ENCODE measurements around the gene EID2B.
A peak's percentile ranks its signal among the peaks of the same experiment; 100 is the strongest.

The EID2B gene

DNA sequence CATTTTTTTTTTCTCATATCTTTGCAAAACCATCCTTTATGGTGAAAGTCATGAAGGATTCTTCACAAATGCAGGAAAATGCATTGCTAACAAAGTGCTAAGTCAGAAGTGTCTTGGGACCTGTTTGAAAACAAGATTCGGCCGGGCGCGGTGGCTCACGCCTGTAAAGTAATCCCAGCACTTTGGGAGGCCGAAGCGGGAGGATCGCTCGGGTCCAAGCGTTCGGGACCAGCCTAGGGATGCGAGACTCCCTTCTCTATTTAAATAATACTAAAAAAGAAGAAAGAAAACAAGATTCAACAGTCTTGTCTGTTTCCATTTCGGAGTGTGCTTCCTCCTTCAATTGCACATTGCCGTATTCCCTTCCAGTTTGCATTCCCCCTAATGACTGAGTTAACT, 819 bp downstream of the EID2B start:
- no peak for DNase-seq

DNA sequence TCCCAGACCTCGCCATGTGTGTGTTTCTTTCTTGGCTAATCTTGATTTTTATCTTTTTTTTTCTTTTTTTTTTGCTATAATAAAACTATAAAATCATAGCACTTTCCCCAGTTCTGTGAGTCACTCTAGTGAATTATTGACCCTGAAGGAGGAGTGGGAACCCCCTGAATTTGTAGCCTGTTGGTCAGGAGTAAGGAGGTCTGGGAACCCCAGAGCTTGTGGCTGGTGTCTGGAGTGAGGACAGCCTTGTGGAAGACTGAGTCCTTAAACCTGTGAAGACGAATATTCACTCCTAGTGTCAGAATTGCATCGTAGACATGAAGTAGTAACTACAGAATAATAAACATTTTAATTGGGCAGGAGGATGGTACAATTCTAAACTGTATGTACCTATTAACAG, 7.4 kb downstream of the EID2B start:
- DNase-seq = no peak

DNA sequence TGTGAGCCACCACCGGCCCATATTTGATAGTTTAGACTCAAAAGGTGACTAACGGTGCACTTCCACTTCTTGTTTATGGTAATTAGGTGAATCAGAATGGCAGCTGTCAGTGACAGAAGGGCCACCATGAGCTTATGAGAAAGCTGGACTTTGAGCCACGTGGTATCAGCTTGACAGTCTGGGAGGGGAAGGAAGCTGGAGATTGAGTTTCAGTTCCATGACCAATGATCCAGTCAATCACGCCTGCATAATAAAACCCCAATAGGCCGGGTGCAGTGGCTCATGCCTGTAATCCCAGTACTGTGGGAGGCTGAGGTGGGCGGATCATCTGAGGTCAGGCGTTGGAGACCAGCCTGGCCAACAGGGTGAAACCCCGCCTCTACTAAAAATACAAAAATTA, 8.2 kb downstream of the EID2B start:
- DNase-seq = no peak

DNA sequence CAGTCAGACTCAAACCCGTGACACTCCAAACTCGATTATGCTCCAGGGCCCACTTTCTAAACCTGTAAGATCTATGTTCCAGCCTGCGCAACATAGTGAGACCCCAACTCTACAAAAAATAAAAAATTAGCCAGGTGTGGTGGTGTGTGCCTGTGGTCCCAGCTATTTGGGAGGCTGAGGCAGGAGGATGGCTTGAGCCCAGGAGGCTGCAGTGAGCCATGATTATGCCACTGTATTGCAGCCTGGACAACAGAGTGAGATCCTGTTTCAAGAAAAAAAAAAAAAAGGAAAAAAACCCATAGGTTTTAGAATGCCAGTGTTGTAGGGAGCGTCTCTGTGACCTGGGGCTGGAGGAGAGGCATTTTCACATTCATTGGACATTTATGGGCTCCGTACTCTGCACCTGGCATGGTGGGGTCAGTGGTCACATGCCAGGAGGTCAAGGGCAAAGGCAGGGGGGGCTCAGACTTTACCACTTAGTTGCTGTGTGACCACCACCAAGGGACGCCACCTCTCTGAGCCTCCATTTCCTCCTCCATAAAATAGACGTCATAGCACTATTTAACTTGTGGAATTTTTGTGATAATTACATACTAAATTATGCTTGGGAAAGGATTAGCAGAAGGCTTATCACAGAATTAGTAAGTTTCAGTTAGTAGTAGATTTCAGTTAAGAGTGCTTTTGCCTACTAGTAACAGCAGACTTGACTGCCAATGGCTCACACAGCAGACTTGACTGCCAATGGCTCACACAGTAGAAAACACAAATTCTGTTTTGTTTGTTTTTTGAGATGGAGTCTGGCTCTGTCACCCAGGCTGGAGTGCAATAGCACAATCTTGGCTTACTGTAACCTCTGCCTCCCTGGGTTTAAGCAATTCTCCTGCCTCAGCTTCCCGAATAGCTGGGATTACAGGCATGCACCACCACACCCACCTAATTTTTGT, 11.8 kb downstream of the EID2B start:
- no peak for DNase-seq

DNA sequence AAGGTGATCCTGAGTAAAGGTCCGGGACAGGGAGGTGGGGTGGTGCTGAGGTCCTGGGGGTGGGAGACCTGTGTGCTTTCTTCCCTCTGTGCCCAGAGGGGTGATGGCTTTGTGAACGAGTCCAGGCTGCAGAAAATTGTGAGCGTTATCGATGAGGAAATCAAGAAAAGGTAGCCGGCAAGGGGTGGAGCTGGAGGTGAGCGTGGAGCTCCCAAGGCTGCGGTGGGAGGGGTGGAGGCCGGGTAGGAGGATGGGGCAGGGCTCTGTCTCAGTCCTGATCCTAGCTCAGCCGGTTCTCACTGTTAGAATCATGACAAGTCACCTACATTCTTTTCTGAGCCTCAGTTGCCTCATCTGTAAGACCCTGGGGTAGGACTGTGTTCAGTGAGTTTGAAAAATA, 13.7 kb downstream of the EID2B start:
- no peak for DNase-seq

DNA sequence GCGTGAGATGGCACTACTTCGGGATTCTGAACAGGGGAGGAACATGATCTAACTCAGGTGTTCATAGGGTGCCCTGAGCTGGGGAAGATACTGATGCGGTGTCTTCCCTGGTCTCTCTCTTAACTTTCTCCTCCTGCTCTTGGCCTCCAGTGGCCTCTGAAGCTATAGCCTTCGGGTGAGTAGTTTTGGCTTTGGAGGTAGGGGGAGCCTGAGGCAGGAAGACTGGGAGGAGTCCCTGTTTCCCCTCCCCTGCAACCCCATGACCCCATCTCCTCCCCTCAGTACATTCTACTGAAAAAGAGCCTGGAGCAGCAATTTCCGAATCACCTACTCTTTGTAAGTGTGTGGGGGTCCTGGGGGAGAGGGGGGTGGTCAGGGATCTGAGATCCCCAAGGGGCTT, 14.2 kb downstream of the EID2B start:
- DNase-seq = no peak

DNA sequence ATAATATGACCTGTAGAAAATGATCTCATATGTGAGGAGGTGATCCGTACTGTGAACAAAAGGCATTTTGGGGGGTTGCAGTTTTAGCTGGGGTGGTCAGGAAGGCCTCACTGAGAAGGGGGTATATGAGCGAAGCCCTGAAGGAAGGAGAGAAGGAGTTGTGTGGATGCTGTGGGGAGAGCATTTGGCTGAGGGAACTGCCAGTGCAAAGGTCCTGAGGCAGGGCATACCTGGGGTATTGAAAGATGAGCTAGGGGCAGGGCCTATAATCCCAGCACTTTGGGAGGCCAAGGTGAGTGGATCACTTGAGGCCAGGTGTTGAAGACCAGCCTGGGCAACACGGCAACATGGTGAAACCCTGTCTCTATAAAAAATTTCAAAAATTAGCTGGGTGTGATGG, 15.2 kb downstream of the EID2B start:
- DNase-seq = no peak

DNA sequence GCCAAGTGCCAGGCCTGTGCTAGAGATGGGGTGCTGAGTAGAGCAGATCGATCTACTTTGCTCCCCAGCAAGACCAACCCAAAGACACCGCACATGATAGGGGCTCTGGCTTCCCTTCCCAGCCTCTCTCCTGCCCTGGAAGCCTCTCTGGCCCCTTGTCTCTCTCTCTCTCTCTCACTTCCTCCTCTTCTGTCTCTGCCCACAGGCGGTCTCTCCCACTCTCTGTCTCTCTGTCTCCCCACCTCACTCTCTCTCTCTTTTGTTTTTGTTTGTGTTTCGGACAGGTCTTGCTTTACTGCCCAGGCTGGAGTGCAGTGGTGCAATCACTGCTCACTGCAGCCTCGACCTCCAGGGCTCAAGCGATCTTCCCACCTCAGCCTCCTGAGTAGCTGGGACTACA, 16.4 kb downstream of the EID2B start:
- no peak for DNase-seq

DNA sequence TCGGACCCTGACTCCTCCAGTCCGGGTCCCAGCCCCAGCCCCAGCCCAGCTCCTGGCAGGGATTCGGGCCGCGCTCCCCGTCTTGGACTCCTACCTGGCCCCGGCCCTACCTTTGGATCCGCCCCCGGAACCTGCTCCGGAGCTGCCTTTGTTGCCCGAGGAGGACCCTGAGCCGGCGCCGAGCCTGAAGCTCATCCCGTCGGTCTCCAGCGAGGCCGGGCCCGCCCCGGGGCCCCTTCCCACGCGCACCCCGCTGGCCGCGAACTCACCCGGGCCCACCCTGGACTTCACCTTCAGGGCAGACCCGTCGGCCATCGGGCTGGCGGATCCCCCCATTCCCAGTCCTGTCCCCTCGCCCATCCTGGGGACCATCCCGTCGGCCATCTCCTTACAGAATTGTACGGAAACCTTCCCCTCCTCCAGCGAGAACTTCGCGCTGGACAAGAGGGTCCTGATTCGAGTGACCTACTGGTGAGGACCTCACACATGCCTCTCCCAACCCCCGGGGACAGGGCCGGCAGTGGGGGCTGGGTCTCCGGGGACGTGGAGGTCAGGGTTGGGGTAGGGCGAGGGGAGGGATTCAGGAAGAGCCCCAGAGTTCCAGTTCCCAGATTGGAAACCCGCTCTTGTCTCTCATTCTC, 17.0 kb downstream of the EID2B start:
- no peak for DNase-seq

DNA sequence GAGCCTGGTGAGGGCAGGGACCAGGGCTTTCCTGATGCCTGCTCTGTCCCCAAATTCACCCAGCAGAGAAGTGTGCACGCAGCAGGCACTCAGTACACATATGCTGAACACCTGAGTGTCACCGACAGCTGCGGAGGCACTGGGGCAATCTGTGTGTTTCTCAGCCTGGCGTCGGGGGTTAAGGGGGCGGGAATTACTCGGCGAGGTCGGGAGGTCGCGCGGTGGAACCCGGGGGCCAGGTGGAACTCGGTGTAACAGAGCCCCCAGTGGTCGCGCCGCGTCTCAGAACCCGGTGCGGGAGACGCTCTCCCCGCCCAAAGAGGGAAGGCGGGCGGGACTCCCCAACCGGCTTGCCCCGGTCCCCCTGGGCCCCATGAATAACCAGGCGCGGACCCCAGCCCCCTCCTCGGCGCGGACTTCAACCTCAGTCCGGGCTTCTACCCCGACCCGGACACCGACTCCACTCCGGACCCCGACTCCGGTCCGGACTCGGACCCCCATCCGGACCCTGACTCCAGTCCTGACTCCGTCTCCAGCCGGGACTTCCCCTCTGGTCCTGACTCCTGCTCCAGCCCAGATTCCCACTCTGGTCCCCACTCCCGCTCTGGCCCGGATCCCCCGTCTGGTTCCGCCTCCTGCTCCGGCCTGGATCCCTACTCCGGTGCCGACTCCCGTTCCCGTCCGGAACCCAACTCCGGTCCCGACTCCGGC, 17.7 kb downstream of the EID2B start, which contains the start of gene SELENOV:
Gene SELENOV, plus strand, starts transcription at position 300 of the 711 bp plus-strand sequence. Its CDS starts 74 bp downstream, at position 374.
- DNase-seq = no peak

DNA sequence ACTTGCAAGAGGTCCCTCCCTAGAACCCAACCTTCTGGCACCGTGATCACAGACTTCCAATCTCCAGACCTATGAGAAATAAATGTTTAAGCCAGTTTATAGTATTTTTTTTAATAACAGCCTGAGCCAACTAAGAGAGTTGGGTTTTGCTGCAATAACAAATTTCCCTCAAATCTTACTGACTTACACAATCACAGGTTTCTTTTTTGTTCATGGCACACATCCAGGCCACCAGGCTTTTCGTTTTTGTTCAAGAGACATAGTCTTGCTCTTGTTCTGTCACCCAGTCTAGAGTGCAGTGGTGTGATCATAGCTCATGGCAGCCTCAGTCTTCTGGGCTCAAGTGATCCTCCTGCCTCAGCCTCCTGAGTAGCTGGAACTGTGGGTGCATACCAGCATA, 19.7 kb downstream of the EID2B start:
- DNase-seq = no peak

DNA sequence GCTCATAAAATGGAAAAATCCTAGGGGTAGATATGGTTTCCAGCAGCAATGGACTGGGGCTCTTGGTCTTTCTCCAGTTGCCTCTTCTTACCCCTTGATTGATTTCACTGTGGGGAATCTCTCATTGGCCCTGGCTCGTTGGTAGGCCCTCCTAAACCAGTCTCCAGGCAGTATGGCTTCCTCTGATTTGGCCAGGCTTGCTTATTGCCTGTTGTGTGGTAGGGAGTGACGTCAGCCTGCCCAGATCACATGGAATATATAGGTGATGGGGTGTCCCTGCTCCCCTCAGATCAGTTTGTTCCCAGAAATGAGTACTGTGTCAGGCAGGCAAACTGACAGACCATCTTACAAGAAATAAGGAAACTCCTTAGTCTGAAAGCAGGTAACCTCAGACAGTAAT, 23.4 kb downstream of the EID2B start:
- DNase-seq = no peak

DNA sequence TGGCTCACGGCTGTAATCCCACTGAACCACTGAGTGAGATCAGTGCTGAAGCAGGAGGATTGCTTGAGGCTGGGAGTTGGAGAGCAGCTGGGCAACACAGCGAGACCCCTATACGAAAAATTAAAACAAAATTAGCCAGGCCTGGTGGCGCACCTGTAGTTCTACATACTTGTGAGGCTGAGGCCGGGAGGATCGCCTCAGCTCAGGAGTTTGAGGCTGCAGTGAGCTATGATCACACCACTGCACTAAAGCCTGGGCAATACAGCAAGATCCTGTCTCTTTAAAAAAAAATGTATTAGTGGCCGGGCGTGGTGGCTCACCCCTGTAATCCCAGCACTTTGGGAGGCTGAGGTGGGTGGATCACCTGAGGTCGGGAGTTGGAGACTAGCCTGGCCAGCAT, 24.0 kb downstream of the EID2B start:
- DNase-seq = no peak

DNA sequence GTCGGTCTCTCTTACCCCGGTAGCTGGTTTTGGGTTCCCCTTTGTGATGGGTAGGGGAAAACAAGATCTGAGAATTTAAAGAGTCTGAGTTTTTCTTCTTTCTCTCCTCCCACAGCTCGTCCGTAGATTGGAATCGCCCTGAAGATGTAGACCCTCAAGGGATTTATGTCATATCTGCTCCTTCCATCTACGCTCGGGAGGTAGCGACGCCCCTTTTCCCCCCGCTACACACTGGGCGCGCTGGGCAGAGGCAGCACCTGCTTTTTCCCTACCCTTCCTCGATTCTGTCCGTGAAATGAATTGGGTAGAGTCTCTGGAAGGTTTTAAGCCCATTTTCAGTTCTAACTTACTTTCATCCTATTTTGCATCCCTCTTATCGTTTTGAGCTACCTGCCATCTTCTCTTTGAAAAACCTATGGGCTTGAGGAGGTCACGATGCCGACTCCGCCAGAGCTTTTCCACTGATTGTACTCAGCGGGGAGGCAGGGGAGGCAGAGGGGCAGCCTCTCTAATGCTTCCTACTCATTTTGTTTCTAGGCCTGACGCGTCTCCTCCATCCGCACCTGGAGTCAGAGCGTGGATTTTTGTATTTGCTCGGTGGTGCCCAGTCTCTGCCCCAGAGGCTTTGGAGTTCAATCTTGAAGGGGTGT, 24.8 kb downstream of the EID2B start:
- DNase-seq = no peak

DNA sequence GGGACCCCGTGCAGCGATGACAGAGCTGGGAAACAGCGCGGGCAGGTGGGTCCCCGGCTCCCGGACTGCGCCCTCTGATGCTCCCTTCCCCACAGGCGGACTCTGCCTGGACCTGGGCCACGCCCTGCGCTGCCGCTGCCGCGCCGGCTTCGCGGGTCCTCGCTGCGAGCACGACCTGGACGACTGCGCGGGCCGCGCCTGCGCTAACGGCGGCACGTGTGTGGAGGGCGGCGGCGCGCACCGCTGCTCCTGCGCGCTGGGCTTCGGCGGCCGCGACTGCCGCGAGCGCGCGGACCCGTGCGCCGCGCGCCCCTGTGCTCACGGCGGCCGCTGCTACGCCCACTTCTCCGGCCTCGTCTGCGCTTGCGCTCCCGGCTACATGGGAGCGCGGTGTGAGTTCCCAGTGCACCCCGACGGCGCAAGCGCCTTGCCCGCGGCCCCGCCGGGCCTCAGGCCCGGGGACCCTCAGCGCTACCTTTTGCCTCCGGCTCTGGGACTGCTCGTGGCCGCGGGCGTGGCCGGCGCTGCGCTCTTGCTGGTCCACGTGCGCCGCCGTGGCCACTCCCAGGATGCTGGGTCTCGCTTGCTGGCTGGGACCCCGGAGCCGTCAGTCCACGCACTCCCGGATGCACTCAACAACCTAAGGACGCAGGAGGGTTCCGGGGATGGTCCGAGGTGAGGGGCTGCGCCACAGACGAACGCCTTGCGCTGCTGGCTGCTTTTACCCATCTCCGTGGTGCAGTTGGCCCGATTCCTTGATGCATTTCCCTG, 25.5 kb downstream of the EID2B start:
- DNase-seq = no peak

DNA sequence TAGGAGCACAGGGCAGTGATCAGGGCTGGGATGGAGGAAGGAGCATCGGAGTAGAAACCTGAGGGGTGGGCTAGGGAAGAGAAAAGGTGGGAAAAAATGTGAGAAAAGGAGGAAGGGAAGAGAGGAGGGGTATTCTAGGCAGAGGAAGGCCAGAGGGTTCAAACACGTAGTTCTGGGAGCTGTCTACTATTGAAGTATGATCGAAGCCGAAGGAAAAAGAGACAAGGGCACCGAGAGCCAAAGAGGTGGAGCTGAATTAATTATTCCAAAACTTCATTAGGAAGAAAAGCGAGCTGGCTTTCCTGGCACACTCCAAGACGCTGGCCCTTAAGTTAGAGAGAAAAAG, 26.1 kb downstream of the EID2B start:
- no peak for DNase-seq

DNA sequence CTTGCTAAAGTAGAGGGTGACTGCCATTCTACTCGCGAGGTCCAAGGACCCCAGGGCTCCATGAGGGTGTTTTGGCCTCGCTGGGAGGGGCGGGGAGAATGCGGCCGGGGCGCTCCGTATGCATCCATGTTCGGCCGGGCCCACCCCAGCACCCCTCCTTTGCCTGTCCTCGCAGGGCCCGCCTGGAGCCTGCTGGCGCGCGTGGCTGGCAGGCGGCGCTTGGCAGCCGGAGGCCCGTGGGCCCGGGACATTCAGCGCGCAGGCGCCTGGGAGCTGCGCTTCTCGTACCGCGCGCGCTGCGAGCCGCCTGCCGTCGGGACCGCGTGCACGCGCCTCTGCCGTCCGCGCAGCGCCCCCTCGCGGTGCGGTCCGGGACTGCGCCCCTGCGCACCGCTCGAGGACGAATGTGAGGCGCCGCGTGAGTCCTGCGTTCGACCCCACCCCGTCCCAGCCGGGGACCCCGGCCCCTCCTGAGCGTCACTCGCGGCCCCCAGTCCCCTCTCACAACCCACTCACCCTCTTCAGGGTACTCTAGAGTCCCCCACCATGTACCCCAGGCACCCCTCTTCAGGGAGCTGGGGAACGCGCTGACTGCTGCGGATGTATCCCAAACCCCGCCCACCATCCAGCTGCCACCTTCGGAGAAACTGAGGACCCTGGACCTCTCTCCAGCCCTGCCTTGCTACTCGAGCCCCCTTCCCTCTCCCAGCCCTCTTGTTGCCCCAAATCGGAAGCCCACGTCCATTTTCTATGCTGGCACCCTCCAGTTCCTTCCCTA, 29.8 kb downstream of the EID2B start:
- no peak for DNase-seq

DNA sequence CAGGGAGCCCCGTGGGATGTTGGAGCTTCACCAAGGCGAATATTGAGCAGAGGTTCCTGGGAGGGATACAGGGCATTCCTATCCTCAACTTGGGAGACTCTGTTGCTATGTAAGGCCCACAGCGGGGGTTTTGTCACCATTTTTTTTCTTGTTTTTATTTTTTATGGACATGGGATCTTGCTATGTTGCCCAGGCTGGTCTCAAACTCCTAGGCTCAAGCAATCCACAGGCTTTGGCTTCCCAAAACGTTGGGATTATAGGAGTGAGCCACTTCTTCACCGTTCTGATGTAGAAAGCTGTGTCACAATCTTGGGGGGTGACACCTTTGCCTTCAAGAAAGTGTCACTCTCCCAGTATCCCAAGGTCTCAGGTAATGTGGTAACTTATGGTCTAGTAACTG, 31.3 kb downstream of the EID2B start:
- no peak for DNase-seq

DNA sequence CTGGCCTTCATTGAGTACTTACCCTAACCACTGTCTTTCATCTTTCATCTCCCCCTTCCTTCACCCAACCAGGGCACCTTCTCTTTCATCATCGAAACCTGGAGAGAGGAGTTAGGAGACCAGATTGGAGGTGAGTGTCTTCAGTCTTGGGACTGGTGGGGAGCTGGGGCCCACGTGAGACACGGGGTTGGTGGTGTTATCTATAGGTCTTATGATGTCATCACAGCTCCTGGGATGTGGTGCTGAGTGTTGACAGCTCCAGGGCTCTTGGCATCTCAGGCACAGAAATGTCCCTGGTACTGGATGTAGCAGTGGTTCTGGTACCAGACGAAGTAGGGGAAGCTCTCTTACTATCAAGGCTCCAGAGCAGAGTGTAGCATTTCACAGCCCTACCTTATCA, 32.1 kb downstream of the EID2B start:
- no peak for DNase-seq

DNA sequence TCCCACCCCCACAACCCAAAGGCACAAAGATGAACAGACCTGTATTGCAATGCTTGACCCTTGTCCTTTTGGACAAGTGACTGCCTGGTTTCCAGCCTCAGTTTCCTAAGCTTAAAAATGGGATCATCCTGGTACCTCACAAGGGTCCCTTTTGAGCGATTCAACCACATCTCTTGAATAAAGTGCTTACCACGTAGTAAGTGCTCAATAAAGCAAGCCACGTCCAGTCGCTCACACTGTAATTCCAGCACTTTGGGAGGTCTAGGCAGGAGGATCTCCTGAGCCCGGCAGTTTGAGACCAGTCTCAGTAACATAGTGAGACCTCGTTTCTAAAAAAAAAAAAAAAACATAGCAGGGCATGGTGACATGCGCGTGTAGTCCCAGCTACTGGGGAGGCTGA, 32.7 kb downstream of the EID2B start:
- DNase-seq = no peak

DNA sequence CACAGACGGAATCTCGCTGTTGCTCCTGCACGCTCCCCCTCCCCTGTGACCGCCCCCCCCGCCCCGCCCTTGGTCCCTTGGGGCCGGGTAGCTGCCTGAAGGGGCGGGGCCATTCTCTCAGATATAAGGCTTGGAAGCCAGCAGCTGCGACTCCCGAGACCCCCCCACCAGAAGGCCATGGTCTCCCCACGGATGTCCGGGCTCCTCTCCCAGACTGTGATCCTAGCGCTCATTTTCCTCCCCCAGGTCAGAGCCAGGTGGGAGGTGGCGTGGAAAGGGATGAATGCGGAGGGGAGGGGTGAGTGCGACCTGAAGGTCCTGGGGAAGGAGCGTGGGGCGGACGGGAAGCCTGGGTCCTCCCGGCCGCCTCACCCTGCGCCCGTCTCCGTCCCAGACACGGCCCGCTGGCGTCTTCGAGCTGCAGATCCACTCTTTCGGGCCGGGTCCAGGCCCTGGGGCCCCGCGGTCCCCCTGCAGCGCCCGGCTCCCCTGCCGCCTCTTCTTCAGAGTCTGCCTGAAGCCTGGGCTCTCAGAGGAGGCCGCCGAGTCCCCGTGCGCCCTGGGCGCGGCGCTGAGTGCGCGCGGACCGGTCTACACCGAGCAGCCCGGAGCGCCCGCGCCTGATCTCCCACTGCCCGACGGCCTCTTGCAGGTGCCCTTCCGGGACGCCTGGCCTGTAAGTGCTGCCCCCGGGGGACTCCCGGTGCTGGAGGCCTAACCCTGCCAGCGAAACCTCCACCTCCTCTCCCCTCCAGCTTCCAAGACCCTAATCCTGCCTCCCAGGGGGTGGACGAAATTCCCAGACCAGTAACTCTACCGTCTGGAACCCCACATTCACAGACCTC, 33.6 kb downstream of the EID2B start, which contains the start of gene DLL3:
Gene DLL3, plus strand, starts transcription at position 150 of the 845 bp plus-strand sequence. Its CDS starts 28 bp downstream, at position 178.
- peak; percentile 77 for DNase-seq

Measured in NCI-H2107 (cell line).